Adrenal gland (tissue), 5 donors: ENCODE measurements around the gene NCK2.

Experiments
- POLR2A ChIP-seq, 2 donors: fragments of 450-650 bp; IDR thresholded peaks; one replicate each; pipeline ENCODE4 v1.6.1; 2017; ENCODE audit warnings: antibody characterized with exemption in 2 of 2, mild to moderate bottlenecking in 2 of 2, moderate library complexity in 1 of 2
- TF ChIP-seq, protein P1 (sequence below), 6 experiments: fragments of 450-650 bp in 4 of 6; fragments of 200-600 bp in 2 of 6; sonication (generic) in 1 of 6; IDR thresholded peaks; 1 replicate in 5 of 6; 2 replicates in 1 of 6; pipeline versions ENCODE4 v1.5.1 to v1.8.0; 2016 to 2021; ENCODE audit warnings: antibody characterized with exemption in 6 of 6, mild to moderate bottlenecking in 2 of 6, moderate library complexity in 1 of 6
- donor health status: DM: no; HTN: no; CAD: no.

DNA sequence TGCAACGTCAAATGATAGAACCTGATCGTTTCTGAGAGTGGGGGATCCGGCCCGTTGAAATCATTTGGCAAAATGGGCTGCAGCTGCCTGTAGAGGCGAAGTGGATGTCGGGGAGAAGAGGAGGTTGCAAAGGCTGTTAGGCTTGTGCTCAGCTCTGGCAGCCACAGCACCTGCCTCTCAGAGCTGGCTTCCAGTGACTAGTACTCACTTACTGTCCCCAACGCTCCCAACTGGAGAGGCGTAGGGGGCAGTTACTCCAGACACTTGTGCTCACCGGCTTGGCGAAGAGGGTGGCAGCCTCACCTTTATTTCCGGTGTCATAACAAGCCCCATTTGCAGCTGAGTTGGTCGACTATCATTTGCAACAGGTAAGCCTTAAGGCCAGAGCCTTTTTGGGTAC, 37.9 kb downstream of the NCK2 start:
- TF ChIP-seq, protein P1, sequence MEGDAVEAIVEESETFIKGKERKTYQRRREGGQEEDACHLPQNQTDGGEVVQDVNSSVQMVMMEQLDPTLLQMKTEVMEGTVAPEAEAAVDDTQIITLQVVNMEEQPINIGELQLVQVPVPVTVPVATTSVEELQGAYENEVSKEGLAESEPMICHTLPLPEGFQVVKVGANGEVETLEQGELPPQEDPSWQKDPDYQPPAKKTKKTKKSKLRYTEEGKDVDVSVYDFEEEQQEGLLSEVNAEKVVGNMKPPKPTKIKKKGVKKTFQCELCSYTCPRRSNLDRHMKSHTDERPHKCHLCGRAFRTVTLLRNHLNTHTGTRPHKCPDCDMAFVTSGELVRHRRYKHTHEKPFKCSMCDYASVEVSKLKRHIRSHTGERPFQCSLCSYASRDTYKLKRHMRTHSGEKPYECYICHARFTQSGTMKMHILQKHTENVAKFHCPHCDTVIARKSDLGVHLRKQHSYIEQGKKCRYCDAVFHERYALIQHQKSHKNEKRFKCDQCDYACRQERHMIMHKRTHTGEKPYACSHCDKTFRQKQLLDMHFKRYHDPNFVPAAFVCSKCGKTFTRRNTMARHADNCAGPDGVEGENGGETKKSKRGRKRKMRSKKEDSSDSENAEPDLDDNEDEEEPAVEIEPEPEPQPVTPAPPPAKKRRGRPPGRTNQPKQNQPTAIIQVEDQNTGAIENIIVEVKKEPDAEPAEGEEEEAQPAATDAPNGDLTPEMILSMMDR (IDR thresholded peaks at IDR 0.05) = no peak
- no peak for TF ChIP-seq POLR2A (IDR thresholded peaks at IDR 0.05)
